Measurements from ENCODE around the gene ID1. TPM values are rescaled to one million over a fixed set of nuclear protein-coding genes. Genes with fewer than 3 reads are reported as not detected.

ID1 gene
- polyA plus RNA-seq (2013, experiment 1 of 2), result 115 TPM
- polyA plus RNA-seq (2013, experiment 2 of 2), result 95.7 TPM

DNA sequence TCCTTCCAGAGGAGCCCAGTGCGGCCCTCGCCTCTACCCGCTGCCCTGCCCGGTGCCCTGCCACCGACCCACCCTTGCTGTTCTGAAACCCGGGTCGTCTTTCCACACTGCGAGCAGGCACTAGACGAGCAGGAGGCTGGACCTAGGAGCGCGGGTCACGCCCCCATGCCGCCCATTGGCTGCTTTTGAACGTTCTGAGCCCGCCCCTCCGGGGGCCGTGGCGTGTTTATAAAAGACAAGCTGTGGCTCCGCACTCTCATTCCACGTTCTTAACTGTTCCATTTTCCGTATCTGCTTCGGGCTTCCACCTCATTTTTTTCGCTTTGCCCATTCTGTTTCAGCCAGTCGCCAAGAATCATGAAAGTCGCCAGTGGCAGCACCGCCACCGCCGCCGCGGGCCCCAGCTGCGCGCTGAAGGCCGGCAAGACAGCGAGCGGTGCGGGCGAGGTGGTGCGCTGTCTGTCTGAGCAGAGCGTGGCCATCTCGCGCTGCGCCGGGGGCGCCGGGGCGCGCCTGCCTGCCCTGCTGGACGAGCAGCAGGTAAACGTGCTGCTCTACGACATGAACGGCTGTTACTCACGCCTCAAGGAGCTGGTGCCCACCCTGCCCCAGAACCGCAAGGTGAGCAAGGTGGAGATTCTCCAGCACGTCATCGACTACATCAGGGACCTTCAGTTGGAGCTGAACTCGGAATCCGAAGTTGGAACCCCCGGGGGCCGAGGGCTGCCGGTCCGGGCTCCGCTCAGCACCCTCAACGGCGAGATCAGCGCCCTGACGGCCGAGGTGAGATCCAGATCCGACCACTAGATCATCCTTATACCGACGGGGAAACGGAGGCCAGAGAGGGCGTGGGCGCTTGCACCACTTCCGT lies at the start of gene ID1:
ID1 (plus strand) TSS at position 259 of the 871 bp plus-strand sequence; CDS start at position 358, 99 bp downstream.
- peaks cover 29% of the 10 kb centered on the region for H3K4me1 ChIP-seq (ENCODE audit: insufficient read depth, low read length)
- peak within 1 kb of the TSS; percentile 98 for H3K27ac ChIP-seq (ENCODE audit: low read depth, low read length)
- peak within 1 kb of the TSS; percentile 90 for H3K9ac ChIP-seq (ENCODE audit: low read depth, low read length)
- WGBS, result under 1% methylated on average over 74 of the region's 74 CpGs
- no peaks in the 10 kb centered on the region for H3K27me3 ChIP-seq (ENCODE audit: insufficient read depth, low read length)
- peak within 1 kb of the TSS; percentile 93 for H3K4me3 ChIP-seq (ENCODE audit: low read length)
- no peaks in the 10 kb centered on the region for H3K9me3 ChIP-seq (ENCODE audit: insufficient read depth, low read depth, low read length)
- H3K36me3 ChIP-seq (ENCODE audit: insufficient read depth, low read length), result peaks cover 5% of the 10 kb centered on the region; the same call in 1 of the 2 replicates

- H3K9ac ChIP-seq (ENCODE audit: low read depth, low read length), result no peak overlapping the region
- peaks cover 6% of the 10 kb centered on the region for H3K4me1 ChIP-seq (ENCODE audit: insufficient read depth, low read length)
- peak overlapping the region; percentile 6; the same call in 1 of the 2 replicates for H3K27ac ChIP-seq (ENCODE audit: low read depth, low read length)
- H3K9me3 ChIP-seq (ENCODE audit: insufficient read depth, low read depth, low read length), result no peaks in the 10 kb centered on the region
- H3K27me3 ChIP-seq (ENCODE audit: insufficient read depth, low read length), result no peaks in the 10 kb centered on the region
- no peak overlapping the region for H3K4me3 ChIP-seq (ENCODE audit: low read length)
- peaks cover 57% of the 10 kb centered on the region for H3K36me3 ChIP-seq (ENCODE audit: insufficient read depth, low read length)
- 85% methylated on average over 2 of the region's 2 CpGs for WGBS
Observed at GRCh38 chr20:31559704-31560093, 45.4 kb upstream of the ID1 start.

DNA sequence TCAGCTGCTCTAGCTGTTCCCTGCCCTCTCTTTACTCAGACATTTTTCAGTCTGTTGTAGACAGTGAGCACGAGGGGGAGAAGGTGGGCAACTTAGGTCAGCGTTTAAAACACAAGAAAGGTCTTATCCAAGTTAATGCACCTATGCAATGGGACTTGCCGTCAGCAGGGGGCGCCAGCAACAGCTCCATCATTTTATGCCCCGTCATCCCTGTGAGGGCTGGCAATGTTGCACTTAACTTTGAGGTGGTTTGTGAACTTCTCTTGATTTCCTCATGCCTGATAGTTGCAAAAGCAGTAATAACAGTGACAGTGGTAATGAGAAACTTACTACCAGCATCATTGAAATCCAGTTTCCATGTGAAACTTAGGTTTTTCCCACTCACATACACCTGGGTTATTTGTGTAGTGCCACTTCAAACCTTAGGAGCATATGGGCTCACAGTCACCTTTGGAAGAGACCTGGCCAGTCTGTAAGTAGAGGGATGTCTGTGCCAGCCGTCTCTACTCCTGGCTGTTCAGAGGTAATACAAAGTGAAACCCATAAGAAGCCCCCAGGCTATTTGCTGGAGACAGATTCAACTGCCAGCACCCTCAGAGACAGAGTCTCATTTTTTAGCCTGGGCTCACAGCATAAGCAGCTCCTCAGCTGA lies 44.9 kb upstream of the ID1 start:
- Histone ChIP-seq H3K36me3 (ENCODE audit: insufficient read depth, low read length) (peaks cover 52% of the 10 kb centered on the region), H3K9me3 (ENCODE audit: insufficient read depth, low read depth, low read length) (no peaks in the 10 kb centered on the region), H3K4me3 (ENCODE audit: low read length) (no peak overlapping the region), H3K9ac (ENCODE audit: low read depth, low read length) (no peak overlapping the region; the same call in 1 of the 2 replicates), H3K4me1 (ENCODE audit: insufficient read depth, low read length) (peaks cover 6% of the 10 kb centered on the region), H3K27ac (ENCODE audit: low read depth, low read length) (peak overlapping the region; percentile 48; the same call in 1 of the 2 replicates), H3K27me3 (ENCODE audit: insufficient read depth, low read length) (no peaks in the 10 kb centered on the region)
- WGBS, result 35% methylated on average over 6 of the region's 6 CpGs

GRCh38 chr20:31560746-31561598 lies 44.1 kb upstream of the ID1 start:
- Histone ChIP-seq H3K27ac (ENCODE audit: low read depth, low read length) (peak overlapping the region; percentile 48; the same call in 1 of the 2 replicates), H3K9ac (ENCODE audit: low read depth, low read length) (no peak overlapping the region), H3K36me3 (ENCODE audit: insufficient read depth, low read length) (peaks cover 55% of the 10 kb centered on the region), H3K4me3 (ENCODE audit: low read length) (no peak overlapping the region), H3K4me1 (ENCODE audit: insufficient read depth, low read length) (peaks cover 6% of the 10 kb centered on the region), H3K27me3 (ENCODE audit: insufficient read depth, low read length) (no peaks in the 10 kb centered on the region), H3K9me3 (ENCODE audit: insufficient read depth, low read depth, low read length) (no peaks in the 10 kb centered on the region)
- WGBS, result 92% methylated on average over 7 of the region's 7 CpGs

GRCh38 chr20:31562241-31562640 lies 42.8 kb upstream of the ID1 start:
- Histone ChIP-seq H3K9me3 (ENCODE audit: insufficient read depth, low read depth, low read length) (no peaks in the 10 kb centered on the region), H3K4me1 (ENCODE audit: insufficient read depth, low read length) (peaks cover 16% of the 10 kb centered on the region), H3K9ac (ENCODE audit: low read depth, low read length) (no peak overlapping the region), H3K27me3 (ENCODE audit: insufficient read depth, low read length) (no peaks in the 10 kb centered on the region), H3K36me3 (ENCODE audit: insufficient read depth, low read length) (peaks cover 57% of the 10 kb centered on the region), H3K27ac (ENCODE audit: low read depth, low read length) (no peak overlapping the region; the same call in 1 of the 2 replicates), H3K4me3 (ENCODE audit: low read length) (no peak overlapping the region)
- WGBS, result 88% methylated on average over 1 of the region's 1 CpG

- H3K4me1 ChIP-seq (ENCODE audit: insufficient read depth, low read length), result peaks cover 24% of the 10 kb centered on the region
- no peak overlapping the region for H3K27ac ChIP-seq (ENCODE audit: low read depth, low read length)
- 95% methylated on average over 6 of the region's 6 CpGs for WGBS
- peaks cover 57% of the 10 kb centered on the region for H3K36me3 ChIP-seq (ENCODE audit: insufficient read depth, low read length)
- H3K9me3 ChIP-seq (ENCODE audit: insufficient read depth, low read depth, low read length), result no peaks in the 10 kb centered on the region
- no peak overlapping the region for H3K4me3 ChIP-seq (ENCODE audit: low read length)
- H3K9ac ChIP-seq (ENCODE audit: low read depth, low read length), result no peak overlapping the region
- H3K27me3 ChIP-seq (ENCODE audit: insufficient read depth, low read length), result no peaks in the 10 kb centered on the region
Observed at GRCh38 chr20:31564284-31564683, 40.8 kb upstream of the ID1 start.

DNA sequence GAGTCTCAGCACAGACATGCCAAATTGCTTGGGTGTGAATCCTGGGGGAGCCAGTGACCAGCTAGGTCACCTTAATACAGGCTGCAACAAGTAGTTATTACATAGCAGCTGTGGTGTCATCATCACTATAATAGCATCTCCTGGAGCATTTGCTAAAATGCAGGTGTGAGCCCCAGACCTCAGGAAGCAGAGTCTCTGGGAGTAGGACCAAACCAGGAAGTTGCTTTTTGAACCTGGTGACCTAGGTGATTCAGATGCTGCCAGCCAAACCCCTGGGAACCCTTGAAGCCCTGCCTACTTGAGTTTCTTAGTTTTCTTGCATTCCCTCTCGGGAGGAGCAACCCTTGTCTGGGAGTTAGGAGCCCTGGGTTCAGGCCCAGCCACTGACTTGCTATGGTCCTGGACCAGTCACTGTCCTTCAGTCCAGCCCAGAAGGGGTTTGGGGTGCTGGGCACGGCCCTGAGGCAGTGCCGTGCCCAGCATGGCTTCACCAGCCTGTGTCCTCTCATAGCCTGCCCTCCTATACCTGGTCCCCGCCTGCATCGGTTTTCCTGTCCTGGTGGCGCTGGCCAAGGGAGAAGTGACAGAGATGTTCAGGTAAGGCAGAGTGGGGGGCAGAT lies 39.3 kb upstream of the ID1 start:
- Histone ChIP-seq H3K9me3 (ENCODE audit: insufficient read depth, low read depth, low read length) (no peaks in the 10 kb centered on the region), H3K27me3 (ENCODE audit: insufficient read depth, low read length) (no peaks in the 10 kb centered on the region), H3K9ac (ENCODE audit: low read depth, low read length) (no peak overlapping the region), H3K27ac (ENCODE audit: low read depth, low read length) (no peak overlapping the region), H3K4me1 (ENCODE audit: insufficient read depth, low read length) (peaks cover 22% of the 10 kb centered on the region), H3K4me3 (ENCODE audit: low read length) (no peak overlapping the region), H3K36me3 (ENCODE audit: insufficient read depth, low read length) (peaks cover 54% of the 10 kb centered on the region)
- 95% methylated on average over 6 of the region's 6 CpGs for WGBS

- H3K9ac ChIP-seq (ENCODE audit: low read depth, low read length), result no peak overlapping the region
- H3K4me3 ChIP-seq (ENCODE audit: low read length), result no peak overlapping the region
- peaks cover 22% of the 10 kb centered on the region for H3K4me1 ChIP-seq (ENCODE audit: insufficient read depth, low read length)
- peaks cover 49% of the 10 kb centered on the region for H3K36me3 ChIP-seq (ENCODE audit: insufficient read depth, low read length)
- H3K9me3 ChIP-seq (ENCODE audit: insufficient read depth, low read depth, low read length), result no peaks in the 10 kb centered on the region
- WGBS, result 100% methylated on average over 1 of the region's 1 CpG
- H3K27ac ChIP-seq (ENCODE audit: low read depth, low read length), result no peak overlapping the region
- H3K27me3 ChIP-seq (ENCODE audit: insufficient read depth, low read length), result no peaks in the 10 kb centered on the region
Observed at GRCh38 chr20:31566319-31566657, 38.8 kb upstream of the ID1 start.

DNA sequence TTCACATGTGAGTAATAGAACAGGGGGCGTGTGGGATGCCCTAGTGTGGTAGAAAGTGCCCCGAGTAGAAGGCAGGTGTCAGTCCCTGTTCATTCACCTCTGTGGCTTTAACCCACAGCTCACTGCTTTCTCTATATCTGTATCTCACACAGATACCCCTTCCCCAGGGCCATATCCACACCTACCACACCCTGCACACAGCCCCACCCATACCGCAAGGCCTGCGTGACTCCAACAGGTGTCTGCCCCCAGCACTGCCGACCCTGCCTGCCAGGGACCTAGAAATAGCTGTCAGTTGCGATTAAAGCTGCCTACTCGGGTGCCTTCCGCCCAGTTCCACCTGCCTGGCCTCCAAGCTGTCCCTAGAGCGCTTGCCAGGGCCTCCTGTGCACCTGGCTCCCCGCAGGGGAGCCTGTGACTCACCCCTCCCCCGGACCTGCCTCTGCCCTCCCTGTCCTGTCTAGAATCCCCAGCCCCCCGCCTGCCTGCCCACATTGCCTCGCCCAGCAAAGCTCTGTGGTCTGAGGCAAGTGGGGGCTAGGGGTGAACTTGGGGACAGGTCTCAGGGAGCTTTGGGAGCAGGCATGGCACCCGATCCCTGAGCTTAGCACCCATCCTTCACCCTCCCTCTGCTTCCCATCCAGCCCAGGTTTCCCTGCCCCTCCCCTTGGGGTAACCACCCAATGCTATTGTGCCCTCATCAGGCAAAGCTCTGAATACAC lies 38.3 kb upstream of the ID1 start:
- Histone ChIP-seq H3K27ac (ENCODE audit: low read depth, low read length) (no peak overlapping the region), H3K27me3 (ENCODE audit: insufficient read depth, low read length) (no peaks in the 10 kb centered on the region), H3K36me3 (ENCODE audit: insufficient read depth, low read length) (peaks cover 43% of the 10 kb centered on the region), H3K4me3 (ENCODE audit: low read length) (no peak overlapping the region), H3K9me3 (ENCODE audit: insufficient read depth, low read depth, low read length) (no peaks in the 10 kb centered on the region), H3K9ac (ENCODE audit: low read depth, low read length) (no peak overlapping the region), H3K4me1 (ENCODE audit: insufficient read depth, low read length) (peaks cover 22% of the 10 kb centered on the region)
- 70% methylated on average over 12 of the region's 14 CpGs for WGBS

- Histone ChIP-seq H3K9ac (ENCODE audit: low read depth, low read length) (no peak overlapping the region), H3K27me3 (ENCODE audit: insufficient read depth, low read length) (no peaks in the 10 kb centered on the region), H3K36me3 (ENCODE audit: insufficient read depth, low read length) (peaks cover 38% of the 10 kb centered on the region), H3K27ac (ENCODE audit: low read depth, low read length) (no peak overlapping the region), H3K4me1 (ENCODE audit: insufficient read depth, low read length) (peaks cover 26% of the 10 kb centered on the region), H3K4me3 (ENCODE audit: low read length) (no peak overlapping the region), H3K9me3 (ENCODE audit: insufficient read depth, low read depth, low read length) (no peaks in the 10 kb centered on the region)
Observed at GRCh38 chr20:31567380-31567720, 37.7 kb upstream of the ID1 start.
